NCI-H1092 treated with DMSO at 0.1 percent for 48 hours (cell line): ENCODE results near the gene ELAVL4.
"Not testable (repeated sequence)": the region's sequence is repeated elsewhere in the genome, so short reads cannot be mapped to it uniquely, and the experiment has no call there.

Source experiments
- DNase-seq: peaks from one replicate; lab custom pipeline; 2025; lab: John Stamatoyannopoulos, UW

ELAVL4 gene

GRCh38 chr1:50126927-50127715, 18.4 kb downstream of the ELAVL4 start:
- DNase-seq, result no peak

- DNase-seq, result no peak
Observed at GRCh38 chr1:50129201-50129600, 20.5 kb downstream of the ELAVL4 start.

DNA sequence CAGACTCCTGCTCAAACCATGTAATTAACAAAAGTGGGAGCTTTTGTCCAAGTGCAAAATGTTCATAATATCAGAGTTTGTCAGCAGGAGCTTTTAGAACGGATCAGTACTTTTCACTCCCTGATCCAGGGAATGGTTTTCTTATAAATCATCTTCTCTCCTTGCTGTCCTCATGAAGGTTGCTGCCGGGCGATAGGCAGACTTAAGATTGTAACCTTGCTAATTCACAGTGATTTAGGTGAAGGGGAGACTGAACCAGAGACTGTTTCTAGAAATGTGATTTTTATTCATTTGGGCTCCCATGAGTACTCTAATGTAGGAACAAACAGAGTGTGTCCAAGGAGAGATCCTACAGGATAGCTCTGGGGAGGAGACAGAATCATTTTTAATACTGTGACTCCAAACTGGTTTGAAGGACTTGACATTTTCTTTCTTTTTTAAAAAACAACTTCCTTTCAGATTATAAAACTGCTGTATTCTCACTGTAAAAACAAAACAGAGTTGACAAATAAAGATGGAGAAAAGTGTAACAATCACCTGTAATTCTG, 23.7 kb downstream of the ELAVL4 start:
- DNase-seq, result no peak

- DNase-seq, result no peak
Observed at GRCh38 chr1:50135716-50136115, 27.0 kb downstream of the ELAVL4 start.

DNA sequence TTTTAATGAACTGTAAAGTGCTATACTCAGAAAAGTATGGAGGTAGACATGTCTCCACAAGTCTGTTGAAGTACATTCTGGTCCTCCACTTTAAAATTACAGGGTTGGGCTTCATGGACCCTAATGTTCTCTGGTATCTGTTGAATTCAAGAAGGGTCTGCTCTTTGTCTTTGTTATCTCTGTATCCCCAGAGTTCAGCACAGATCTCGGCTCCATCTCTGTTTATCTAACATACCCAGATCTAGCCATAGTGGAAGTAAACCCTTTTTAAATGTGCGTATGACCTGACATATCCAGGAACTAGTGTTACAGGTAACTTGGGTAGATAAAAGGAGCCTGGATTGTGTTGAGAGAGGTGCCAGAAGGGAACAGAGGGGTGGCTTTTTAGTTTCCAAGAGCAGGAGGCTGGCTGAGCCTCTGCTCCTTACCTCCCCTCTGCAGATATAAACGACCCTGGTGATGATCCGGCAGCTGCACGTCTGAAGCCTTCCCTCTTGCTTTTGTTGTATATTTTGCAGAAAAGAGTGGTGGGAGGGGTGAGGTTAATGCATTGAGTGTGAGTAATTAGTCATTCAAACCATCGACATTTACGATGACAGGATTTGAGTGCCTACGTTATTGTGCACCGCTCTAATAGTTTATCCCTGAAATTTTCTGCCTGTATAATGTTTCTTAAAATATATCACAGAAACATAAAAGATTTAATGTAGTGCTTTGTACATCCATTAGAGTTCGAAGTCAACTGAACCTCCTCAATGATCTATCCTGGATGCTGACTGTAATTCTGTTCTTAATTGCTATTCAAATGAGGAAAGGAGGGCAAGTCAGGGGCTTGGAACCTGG, 30.8 kb downstream of the ELAVL4 start:
- peak; percentile 51 for DNase-seq

DNA sequence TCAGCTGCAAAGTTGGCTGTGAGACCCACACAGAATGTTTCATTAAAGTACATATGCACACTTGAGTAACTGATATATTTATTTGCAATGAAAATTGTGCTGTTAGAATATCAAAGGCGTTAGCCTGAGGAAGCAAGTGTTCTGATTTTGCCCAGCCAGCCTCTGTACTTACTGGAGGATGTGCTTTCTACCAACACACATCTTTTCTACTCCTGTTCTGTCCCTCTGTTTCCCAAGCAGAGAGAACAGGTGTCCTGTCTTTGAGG, 31.4 kb downstream of the ELAVL4 start:
- DNase-seq, result no peak

- DNase-seq, result no peak
Observed at GRCh38 chr1:50147191-50147850, 38.6 kb downstream of the ELAVL4 start.

DNA sequence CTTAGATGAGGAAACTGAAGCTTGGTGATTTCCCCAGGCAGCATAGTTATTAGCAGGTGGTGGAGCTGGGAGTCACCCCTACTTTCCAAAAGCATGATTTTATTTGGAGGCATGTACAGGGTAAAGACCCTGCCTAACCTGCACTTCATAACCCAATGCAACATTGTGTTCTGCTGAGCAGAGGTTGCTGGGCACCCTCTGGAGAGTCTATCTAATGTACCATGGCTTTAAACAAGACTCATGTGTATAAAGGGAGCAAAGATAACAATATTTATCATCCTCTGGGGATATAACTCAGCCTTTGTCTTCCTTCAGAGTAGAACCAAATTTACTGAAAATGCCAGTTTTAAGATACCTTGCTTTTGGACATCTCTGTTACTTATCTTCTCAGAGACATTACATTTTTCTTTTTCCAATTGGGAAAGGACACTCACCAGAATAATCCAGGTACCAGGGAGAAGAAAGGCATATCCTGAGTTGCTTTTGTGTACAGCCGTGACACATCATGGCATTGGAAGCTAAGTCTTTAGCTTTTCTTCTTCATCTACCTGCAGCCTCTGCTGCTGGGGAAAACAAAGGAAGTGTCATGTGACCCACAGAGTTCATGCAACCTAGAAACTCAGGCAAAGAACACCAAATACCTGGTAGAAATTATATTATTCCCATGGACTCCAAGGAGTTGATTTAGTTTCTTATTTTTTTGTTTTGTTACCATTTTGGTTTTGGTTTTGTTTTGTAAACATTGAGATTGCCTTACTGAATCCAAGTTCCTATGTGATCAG, 39.6 kb downstream of the ELAVL4 start:
- DNase-seq, result no peak

GRCh38 chr1:50152236-50152635, 43.5 kb downstream of the ELAVL4 start:
- no peak for DNase-seq

DNA sequence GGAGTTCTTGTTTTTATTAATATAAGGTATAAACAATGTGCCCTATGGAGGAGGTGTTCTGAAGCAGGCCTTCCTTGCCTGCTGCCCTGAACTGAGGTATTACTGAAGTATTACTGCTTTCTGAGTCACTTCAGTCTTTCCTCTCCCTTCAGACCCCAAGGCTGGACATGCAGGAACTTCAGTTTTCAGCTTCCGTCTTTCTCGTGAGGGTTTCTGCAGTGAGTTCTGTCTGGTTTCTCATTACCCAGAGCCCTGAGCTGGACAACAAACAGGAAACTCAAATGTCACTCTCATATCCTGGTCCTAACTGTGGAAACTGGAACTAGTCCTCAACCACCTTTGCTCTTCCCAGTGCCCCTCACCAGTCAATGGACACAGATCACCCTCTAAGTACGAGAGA, 46.8 kb downstream of the ELAVL4 start:
- no peak for DNase-seq

GRCh38 chr1:50156241-50157010, 47.7 kb downstream of the ELAVL4 start:
- DNase-seq, result no peak

GRCh38 chr1:50157306-50157941, 48.7 kb downstream of the ELAVL4 start:
- DNase-seq, result no peak

GRCh38 chr1:50158421-50158820, 49.7 kb downstream of the ELAVL4 start:
- DNase-seq, result no peak

DNA sequence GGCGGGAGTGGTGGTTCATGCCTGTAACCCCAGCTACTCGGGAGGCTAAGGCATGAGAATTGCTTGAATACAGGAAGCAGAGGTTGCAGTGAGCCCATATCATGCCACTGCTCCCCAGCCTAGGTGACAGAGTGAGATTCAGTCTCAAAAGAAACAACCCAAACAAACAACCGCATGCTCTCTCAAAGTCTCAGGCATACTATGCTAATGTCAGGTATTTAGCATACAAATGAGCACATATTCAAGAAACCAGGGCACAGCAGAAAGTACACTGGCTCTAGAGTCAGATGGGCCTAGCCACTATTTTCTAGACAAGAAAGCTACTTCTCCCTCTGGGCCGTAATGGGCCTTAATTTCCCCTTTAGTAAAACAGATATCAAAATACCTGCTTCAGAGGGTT, 55.0 kb downstream of the ELAVL4 start:
- no peak for DNase-seq

DNA sequence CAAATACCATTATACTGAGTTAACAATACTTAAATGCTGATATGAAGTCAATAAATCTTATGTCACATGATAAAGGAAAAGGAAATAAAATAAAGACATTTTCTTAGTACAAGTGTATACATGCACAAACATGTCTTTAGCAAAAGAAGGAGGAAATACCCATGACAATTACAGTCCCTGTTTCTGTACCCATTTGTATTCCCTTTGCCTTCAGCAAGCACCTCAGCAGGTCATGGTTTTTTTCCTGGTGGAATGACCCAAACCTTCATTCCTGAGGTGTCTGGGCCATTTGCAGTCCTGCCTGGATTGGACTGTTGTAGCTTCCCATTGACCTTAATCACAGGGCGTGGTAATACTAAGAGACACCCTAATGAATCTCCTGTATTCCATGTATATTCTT, 57.6 kb downstream of the ELAVL4 start:
- DNase-seq, result not testable (repeated sequence)

DNA sequence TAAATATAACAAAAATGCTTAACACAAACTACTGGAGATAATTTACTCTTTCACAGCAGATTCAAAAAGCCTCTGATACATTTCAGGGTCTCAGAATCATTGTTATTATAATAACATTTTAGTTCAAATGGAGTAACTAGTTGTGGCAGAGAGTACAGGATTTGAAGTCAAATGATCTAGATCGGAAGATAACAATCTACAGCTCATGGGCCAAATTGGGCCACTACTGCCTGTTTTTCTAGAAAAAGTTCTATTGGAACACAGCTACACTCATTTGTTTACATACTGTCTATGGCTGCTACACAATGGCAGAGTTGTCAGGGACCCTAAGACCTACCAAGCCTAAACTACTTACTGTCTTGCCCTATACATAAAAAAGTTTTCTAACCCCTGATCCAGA, 63.6 kb downstream of the ELAVL4 start:
- DNase-seq, result no peak

DNA sequence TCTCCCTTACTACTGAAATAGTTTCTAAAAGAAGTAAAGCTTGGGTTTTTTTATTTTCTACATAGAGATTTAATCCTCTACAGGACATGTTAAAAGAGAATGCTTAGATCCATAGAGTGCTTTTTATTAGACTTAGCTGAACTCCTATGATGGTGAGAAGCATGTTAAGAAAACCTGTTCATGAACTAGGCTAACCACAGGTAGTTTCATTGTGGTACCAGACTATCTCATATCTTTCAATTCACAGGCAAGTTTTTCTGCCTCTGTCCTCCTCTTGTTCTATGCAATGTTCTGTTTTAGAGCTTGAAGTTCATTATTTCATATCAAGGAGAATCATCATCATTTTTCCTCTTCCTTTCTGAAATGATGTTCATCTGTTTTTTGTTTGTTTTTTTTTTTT, 65.4 kb downstream of the ELAVL4 start:
- no peak for DNase-seq

- no peak for DNase-seq
Observed at GRCh38 chr1:50175719-50176639, 67.3 kb downstream of the ELAVL4 start.

DNA sequence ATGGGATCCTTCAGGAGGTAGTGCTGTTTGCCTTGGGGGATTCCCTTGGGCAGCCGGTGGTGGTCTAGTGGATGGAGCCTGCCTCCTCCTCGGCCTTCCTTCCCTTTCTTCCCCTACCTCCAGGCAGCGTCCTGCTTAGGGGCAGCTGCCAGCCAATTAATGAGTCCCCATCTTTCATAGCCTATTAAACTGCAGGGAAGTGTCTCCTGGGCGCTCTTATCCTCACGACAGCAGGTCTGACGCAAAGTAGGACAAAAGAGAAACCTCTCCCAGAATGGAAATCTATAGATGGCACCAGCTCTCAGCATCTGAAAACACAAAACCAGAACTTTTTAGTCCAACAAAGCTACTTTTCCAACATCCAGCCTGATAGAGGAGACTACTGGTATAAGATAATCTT, 69.3 kb downstream of the ELAVL4 start:
- DNase-seq, result no peak

GRCh38 chr1:50179639-50180038, 70.9 kb downstream of the ELAVL4 start:
- DNase-seq, result no peak
